Vagina (tissue), 2 donors: ENCODE data around the gene LILRB4.

Source experiments
- POLR2A ChIP-seq, 2 donors: fragments of 450-650 bp; IDR thresholded peaks; one replicate each; pipeline ENCODE4 v1.6.1; 2017; ENCODE audit warnings: antibody characterized with exemption in 2 of 2, mild to moderate bottlenecking in 2 of 2, moderate library complexity in 2 of 2
- POLR2AphosphoS5 ChIP-seq, 2 donors: sonication (generic); formaldehyde crosslinking; IDR thresholded peaks; one replicate each; pipeline ENCODE4 v1.9.0; 2017; ENCODE audit warnings: antibody characterized with exemption in 2 of 2, mild to moderate bottlenecking in 2 of 2, low read depth in 1 of 2; ENCODE audit not compliant: insufficient read depth in 1 of 2
- TF ChIP-seq, protein P1 (sequence below), 3 experiments: fragments of 450-650 bp in 2 of 3; fragments of 200-600 bp in 1 of 3; sonication (generic) in 1 of 3; IDR thresholded peaks; one replicate each; pipeline ENCODE4 v1.5.1; 2017 to 2019; ENCODE audit warnings: antibody characterized with exemption in 3 of 3, mild to moderate bottlenecking in 2 of 3, moderate library complexity in 2 of 3

DNA sequence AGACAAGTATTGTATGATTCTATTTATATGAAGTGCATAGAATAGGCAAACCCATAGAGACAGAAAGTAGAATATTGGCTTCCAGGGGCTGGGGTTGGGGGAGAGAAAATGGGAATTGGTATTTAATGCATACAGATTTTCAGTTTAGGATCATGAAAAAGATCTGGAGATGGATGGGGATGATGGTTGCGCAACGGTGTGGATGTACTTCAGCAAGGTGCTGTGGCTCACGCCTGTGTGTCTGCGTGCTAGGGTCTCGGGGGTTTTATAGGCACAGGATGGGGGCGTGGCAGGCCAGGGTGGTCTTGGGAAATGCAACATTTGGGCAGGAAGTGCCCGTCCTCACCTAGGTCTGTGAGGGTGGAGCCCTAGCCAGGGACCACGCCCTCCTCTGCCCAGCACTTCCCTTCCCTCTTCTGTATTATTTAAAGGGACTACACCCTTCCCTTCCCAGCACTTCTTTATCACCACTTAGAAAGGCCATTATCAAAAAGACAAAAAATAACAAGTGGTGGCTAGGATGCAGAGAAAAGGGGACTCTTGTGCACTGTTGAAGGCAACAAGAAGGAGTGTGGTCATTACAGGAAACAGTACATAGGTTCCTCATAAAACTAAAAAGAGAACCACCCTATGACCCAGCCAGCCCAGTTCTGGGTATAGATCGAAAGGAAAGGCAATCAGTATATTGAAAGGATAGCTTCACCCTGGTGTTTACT lies 29.0 kb downstream of the LILRB4 start:
- TF ChIP-seq, protein P1, sequence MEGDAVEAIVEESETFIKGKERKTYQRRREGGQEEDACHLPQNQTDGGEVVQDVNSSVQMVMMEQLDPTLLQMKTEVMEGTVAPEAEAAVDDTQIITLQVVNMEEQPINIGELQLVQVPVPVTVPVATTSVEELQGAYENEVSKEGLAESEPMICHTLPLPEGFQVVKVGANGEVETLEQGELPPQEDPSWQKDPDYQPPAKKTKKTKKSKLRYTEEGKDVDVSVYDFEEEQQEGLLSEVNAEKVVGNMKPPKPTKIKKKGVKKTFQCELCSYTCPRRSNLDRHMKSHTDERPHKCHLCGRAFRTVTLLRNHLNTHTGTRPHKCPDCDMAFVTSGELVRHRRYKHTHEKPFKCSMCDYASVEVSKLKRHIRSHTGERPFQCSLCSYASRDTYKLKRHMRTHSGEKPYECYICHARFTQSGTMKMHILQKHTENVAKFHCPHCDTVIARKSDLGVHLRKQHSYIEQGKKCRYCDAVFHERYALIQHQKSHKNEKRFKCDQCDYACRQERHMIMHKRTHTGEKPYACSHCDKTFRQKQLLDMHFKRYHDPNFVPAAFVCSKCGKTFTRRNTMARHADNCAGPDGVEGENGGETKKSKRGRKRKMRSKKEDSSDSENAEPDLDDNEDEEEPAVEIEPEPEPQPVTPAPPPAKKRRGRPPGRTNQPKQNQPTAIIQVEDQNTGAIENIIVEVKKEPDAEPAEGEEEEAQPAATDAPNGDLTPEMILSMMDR (IDR thresholded peaks at IDR 0.05), result no peak
- TF ChIP-seq POLR2A (IDR thresholded peaks at IDR 0.05) (no peak), POLR2AphosphoS5 (IDR thresholded peaks at IDR 0.05; ENCODE audit: insufficient read depth in 1 of 2, low read depth in 1 of 2) (no peak)
